SK-N-MC (cell line): ENCODE results near the gene CXCR6.

Source experiments
- DNase-seq: peaks from one replicate; pipeline ENCODE4 v3.0.0-alpha.2; 2011; ENCODE audit warnings: low read depth, low spot score
- H3K27ac ChIP-seq: fragments of 200-600 bp; sonication (generic); 2 replicates; pipeline ENCODE4 v1.5.1; 2016; ENCODE audit warnings: mixed run types
- H3K36me3 ChIP-seq: fragments of 200-600 bp; sonication (generic); 2 replicates; pipeline ENCODE4 v1.6.1; 2017; ENCODE audit warnings: antibody characterized with exemption, low read length, mixed read lengths; ENCODE audit not compliant: insufficient read depth
- H3K4me3 ChIP-seq: fragments of 200-600 bp; sonication (generic); 2 replicates; pipeline ENCODE4 v1.5.1; 2016
- H3K9ac ChIP-seq: fragments of 200-600 bp; sonication (generic); 2 replicates; pipeline ENCODE4 v1.8.0; 2017; ENCODE audit warnings: mixed run types, mixed read lengths; ENCODE audit not compliant: insufficient read length
- H3K9me3 ChIP-seq: fragments of 200-600 bp; sonication (generic); 2 replicates; pipeline ENCODE4 v1.6.1; 2017; ENCODE audit warnings: low read depth, mild to moderate bottlenecking, antibody characterized with exemption, low read length, moderate library complexity, mixed read lengths
- EZH2 ChIP-seq: fragments of 200-600 bp; sonication (generic); IDR thresholded peaks from one replicate; pipeline ENCODE4 v1.6.1; 2017; ENCODE audit warnings: antibody characterized with exemption
- FOXP2 ChIP-seq: optimal IDR thresholded peaks from 2 replicates; pipeline ENCODE3; 2011; ENCODE audit warnings: mild to moderate bottlenecking, moderate library complexity; ENCODE audit not compliant: insufficient read depth; ENCODE audit errors: extremely low read length, control extremely low read depth
- POLR2AphosphoS5 ChIP-seq: IDR thresholded peaks from 2 replicates; pipeline ENCODE4 v1.6.1; 2012; ENCODE audit warnings: mild to moderate bottlenecking, low read depth, low read length, borderline replicate concordance

CXCR6 gene

DNA sequence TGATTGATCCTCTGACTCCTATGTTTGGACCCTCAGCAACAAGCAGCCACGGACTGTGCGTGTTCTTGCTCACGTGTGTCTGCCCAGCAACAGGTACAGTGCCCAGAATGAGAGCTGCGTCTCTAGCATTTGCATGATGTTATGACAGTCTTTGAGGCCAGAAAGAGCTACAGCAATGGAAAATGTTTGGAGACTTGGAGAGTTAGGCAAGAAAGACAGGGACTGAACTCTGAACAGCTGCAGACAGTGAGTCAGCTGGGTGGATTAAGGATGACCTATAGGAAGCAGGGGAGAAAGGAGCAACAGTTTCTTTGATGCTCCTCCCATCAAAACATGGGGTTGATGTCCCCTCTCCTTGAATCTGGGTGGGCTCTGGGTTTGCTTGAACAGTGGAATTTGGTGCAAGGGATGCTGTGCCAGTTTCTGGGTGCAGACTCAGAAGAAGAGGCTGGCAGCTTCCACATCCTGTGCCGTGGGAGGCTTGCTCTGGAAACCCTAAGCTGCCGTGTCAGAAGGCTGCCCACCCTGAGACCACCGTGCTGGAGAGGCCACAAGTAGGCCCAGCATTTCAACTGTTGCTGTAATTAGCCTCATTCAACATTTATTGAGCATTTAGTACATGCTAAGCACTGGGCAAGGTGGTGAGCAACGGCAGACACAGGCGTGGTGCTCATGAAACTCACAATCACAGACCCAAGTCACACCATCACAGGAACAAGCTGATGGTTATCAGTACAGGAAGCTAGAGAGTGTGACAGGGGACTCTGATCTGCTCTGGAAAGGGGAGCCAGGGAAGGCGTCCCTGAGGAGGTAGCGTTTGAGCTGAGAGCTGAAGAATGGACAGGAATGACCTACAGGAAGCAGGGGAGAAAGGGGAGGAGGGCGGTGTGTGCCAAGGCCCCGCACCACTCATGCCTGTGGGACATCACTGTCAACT, 35.2 kb upstream of the CXCR6 start:
- H3K9me3 ChIP-seq = no peaks in the 10 kb centered on the region
- H3K27ac ChIP-seq = no peak overlapping the region
- DNase-seq = no peak
- H3K9ac ChIP-seq = no peak overlapping the region
- TF ChIP-seq FOXP2 = no peak
- H3K4me3 ChIP-seq = no peak overlapping the region
- H3K36me3 ChIP-seq = no peaks in the 10 kb centered on the region

DNA sequence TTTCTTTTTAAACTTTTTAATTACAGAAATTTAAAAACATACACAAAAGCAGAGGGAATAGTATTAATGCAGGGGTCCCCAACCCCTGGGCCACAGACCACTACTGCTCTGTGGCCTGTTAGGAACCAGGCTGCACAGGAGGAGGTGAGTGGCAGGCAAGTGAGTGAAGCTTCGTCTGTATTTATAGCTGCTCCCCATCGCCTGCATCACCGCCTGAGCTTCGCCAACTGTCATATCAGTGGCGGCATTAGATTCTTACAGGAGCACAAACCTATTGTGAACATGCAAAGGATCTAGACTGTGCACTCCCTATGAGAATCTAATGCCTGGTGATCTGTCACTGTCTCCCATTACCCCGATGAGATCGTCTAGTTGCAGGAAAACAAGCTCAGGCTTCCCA, 34.5 kb upstream of the CXCR6 start:
- H3K9me3 ChIP-seq = no peaks in the 10 kb centered on the region
- no peak overlapping the region for H3K4me3 ChIP-seq
- no peak for DNase-seq
- H3K27ac ChIP-seq = no peak overlapping the region
- H3K36me3 ChIP-seq = no peaks in the 10 kb centered on the region
- TF ChIP-seq POLR2AphosphoS5 = no peak
- no peak for TF ChIP-seq FOXP2
- no peak for TF ChIP-seq EZH2
- H3K9ac ChIP-seq = no peak overlapping the region

DNA sequence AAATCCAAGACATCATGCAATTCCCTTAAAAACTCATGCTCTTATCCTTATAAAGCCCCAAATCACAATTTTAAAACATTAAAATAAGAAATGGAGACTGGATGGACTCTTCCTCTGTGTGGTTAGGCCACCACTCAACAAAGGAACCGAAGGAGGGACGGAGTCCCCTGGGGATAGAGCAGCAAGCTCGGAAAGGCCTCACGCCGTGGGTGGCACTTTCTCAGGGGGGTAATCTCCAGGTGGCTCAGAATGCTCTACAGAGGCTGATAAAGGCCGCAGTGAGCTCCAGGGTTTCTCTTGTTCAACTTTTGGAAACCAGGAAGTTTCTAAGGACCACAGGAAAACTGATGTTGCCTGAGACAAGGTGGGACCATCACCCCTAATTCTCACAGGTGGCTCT, 33.7 kb upstream of the CXCR6 start:
- Histone ChIP-seq H3K27ac (no peak overlapping the region), H3K9me3 (no peaks in the 10 kb centered on the region), H3K4me3 (no peak overlapping the region), H3K36me3 (no peaks in the 10 kb centered on the region), H3K9ac (no peak overlapping the region)
- no peak for TF ChIP-seq FOXP2
- no peak for TF ChIP-seq POLR2AphosphoS5
- no peak for TF ChIP-seq EZH2
- no peak for DNase-seq

DNA sequence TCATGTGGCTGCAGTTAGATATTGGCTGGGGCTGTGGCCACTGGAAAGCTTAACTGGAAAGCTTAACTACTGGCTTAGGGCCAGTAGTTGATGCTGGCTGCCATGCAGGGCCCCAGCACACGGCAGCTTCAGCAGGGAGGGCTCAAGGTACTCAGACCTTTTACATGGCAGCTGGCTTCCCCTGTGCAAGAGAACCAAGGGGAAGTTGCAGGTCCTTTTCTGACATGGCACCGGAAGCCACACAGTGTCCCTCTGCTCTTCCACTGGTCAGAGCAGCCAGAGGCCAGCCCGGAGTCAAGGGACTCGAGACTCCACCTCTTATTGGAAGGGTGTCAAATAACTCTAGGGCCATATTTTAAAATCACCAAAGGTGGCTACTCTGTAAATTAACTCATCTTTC, 32.4 kb upstream of the CXCR6 start:
- Histone ChIP-seq H3K4me3 (no peak overlapping the region), H3K36me3 (no peaks in the 10 kb centered on the region), H3K27ac (no peak overlapping the region), H3K9ac (no peak overlapping the region), H3K9me3 (no peaks in the 10 kb centered on the region)
- TF ChIP-seq POLR2AphosphoS5 (no peak), FOXP2 (no peak), EZH2 (no peak)
- no peak for DNase-seq

DNA sequence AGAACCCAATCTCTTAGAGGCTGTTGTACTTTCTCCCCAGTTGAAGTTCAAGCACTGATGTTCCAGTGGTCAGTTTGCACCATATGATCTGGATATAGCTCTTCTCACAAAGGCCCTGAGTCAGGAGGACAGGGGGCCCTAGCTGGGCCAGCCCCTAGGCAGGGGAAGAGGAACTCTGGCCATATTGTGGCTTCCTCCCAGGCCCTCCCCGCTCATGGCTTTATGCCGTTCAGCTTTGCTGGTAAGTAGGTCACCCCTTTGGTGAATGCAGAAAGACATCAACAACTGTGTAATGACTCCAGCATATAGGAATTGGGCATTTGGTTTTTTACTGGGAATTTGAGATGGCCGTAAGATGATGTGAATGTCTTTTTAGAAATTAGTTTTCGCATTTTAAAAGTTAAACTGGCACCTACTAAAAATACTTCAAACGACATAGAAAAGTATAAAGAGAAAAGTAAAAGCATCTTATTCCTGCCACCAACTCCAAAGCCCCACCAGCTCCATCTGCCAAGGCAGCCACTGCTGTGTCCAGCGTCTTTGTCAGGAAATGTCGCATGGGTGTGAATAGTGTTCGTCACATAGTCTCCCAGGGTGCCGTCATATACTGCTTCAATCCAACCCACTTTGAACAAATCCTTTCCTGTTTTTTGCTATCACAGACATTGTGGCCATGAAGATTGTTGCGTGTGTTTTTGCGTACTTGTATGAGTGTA, 31.6 kb upstream of the CXCR6 start:
- DNase-seq = no peak
- H3K36me3 ChIP-seq = no peaks in the 10 kb centered on the region
- H3K9ac ChIP-seq = no peak overlapping the region
- TF ChIP-seq EZH2 = no peak
- TF ChIP-seq POLR2AphosphoS5 = no peak
- TF ChIP-seq FOXP2 = no peak
- no peaks in the 10 kb centered on the region for H3K9me3 ChIP-seq
- H3K27ac ChIP-seq = no peak overlapping the region
- no peak overlapping the region for H3K4me3 ChIP-seq

DNA sequence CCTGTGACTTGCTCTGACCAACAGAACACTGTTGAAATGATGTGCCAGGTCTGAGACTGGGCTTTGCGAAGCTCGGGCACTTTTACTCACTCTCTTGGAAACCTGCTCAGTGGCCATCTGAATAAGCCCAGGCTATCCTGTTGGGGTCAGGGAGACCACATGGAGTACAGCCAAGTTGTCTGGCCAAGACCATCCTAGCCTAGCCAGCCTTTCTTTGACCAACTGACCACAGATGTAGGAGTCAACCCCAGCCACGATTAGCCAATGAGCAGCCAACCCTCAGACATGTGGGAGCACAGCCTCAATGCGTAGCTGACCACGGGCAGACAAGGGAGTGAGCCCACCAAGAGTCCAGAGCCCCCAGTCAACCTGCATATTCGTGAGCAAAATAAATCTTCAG, 30.8 kb upstream of the CXCR6 start:
- H3K9ac ChIP-seq = no peak overlapping the region
- no peaks in the 10 kb centered on the region for H3K36me3 ChIP-seq
- no peak overlapping the region for H3K4me3 ChIP-seq
- H3K27ac ChIP-seq = no peak overlapping the region
- TF ChIP-seq POLR2AphosphoS5 (no peak), EZH2 (no peak), FOXP2 (no peak)
- no peak for DNase-seq
- H3K9me3 ChIP-seq = no peaks in the 10 kb centered on the region

DNA sequence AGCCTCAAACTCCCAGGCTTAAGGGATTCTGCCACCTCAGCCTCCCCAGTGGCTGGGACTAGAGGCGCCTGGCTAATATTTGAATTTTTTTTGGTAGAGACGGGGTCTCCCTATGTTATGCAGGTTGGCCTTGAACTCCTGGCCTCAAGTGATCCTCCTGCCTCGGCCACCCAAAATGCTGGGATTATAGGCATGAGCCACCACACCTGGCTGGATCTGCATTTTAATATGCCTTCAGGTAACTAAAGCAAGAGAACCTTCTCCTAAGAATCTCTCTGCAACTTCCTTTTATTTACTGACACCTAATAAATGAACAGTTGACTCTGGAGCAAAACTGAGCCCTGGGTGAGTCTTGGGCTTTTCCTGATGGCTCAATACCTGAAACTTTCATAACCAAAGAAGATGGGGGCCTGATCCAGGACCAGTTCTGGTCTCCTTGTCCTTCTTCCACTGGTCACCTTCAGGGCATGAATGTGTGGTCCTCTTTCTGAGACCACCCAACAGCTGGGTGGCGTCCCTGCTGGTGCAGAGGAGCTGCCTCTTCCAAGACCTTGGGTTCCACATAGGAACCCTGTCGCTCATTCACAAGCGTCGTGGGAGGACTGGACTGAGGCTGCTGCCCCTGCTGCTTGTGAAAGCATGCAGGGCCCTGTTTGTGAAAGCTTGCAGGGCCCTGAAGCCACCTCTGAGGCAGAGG, 28.8 kb upstream of the CXCR6 start:
- H3K9ac ChIP-seq = no peak overlapping the region
- H3K36me3 ChIP-seq = no peaks in the 10 kb centered on the region
- H3K4me3 ChIP-seq = no peak overlapping the region
- TF ChIP-seq POLR2AphosphoS5 = no peak
- no peak for TF ChIP-seq FOXP2
- DNase-seq = no peak
- no peaks in the 10 kb centered on the region for H3K9me3 ChIP-seq
- no peak overlapping the region for H3K27ac ChIP-seq

DNA sequence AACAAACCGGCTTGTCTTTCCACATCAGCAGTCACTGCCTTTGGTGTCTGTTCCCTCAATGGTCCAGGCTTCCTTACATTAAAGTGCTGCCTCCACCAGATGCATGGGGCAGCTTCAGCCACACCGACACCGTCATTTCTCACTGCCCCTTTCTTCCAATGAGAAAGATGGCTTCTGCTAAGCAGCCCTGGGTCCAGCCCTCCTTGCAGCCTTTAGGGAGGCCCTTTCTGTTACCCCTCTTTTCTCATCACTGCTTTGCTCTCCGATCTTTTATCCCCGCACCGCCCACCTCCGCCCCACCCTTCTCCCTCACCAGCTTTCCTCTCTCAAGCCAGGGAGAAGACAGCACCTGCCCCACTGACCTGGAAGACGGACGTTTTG, 28.2 kb upstream of the CXCR6 start:
- TF ChIP-seq EZH2 (no peak), FOXP2 (no peak)
- Histone ChIP-seq H3K36me3 (no peaks in the 10 kb centered on the region), H3K27ac (no peak overlapping the region), H3K9me3 (no peaks in the 10 kb centered on the region), H3K4me3 (no peak overlapping the region), H3K9ac (no peak overlapping the region)
- DNase-seq = no peak
